Stimulated activated memory B cell treated with anti-CD40 and anti-IgM and Interleukin-4, amounts not matched to agents 10 μg/mL and 1 μg/mL and 100 μg/mL, for 72 hours (primary cell): ENCODE results near the gene COL18A1.

ENCODE experiments used
- ATAC-seq: fragments of 150-1000 bp; cut with Tn5 transposase; 2 replicates; pipeline ENCODE4 v1.10.0; 2021
- H3K27ac Mint-ChIP-seq: one replicate; pipeline ENCODE4 v1.8.0; 2022; ENCODE audit warnings: mild to moderate bottlenecking, mixed read lengths
- H3K27me3 Mint-ChIP-seq: one replicate; pipeline ENCODE4 v1.8.0; 2022; ENCODE audit warnings: mixed read lengths
- H3K36me3 Mint-ChIP-seq: one replicate; pipeline ENCODE4 v1.8.0; 2022; ENCODE audit warnings: mixed read lengths
- H3K4me1 Mint-ChIP-seq: one replicate; pipeline ENCODE4 v1.8.0; 2022; ENCODE audit warnings: mixed read lengths
- H3K4me3 Mint-ChIP-seq: one replicate; pipeline ENCODE4 v1.8.0; 2022; ENCODE audit warnings: mild to moderate bottlenecking, moderate library complexity, mixed read lengths
- H3K9me3 Mint-ChIP-seq: one replicate; pipeline ENCODE4 v1.8.0; 2022; ENCODE audit warnings: mixed read lengths

Gene COL18A1

GRCh38 chr21:45460611-45461368 lies 55.8 kb downstream of the COL18A1 start:
- Mint-ChIP-seq H3K27ac (no peak overlapping the region), H3K4me1 (peaks cover 17% of the 10 kb centered on the region), H3K4me3 (no peak overlapping the region), H3K9me3 (peaks cover 13% of the 10 kb centered on the region), H3K36me3 (peaks cover 9% of the 10 kb centered on the region), H3K27me3 (peaks cover 54% of the 10 kb centered on the region)
- ATAC-seq: no peak

GRCh38 chr21:45461369-45461750 lies 56.4 kb downstream of the COL18A1 start:
- no peak overlapping the region for H3K4me3 Mint-ChIP-seq
- H3K9me3 Mint-ChIP-seq: peaks cover 13% of the 10 kb centered on the region
- peaks cover 59% of the 10 kb centered on the region for H3K27me3 Mint-ChIP-seq
- no peak for ATAC-seq
- H3K4me1 Mint-ChIP-seq: peaks cover 19% of the 10 kb centered on the region
- H3K27ac Mint-ChIP-seq: no peak overlapping the region
- H3K36me3 Mint-ChIP-seq: peaks cover 9% of the 10 kb centered on the region

GRCh38 chr21:45461806-45462341 lies 56.9 kb downstream of the COL18A1 start:
- ATAC-seq: no peak
- peaks cover 19% of the 10 kb centered on the region for H3K4me1 Mint-ChIP-seq
- H3K27me3 Mint-ChIP-seq: peaks cover 65% of the 10 kb centered on the region
- peaks cover 9% of the 10 kb centered on the region for H3K36me3 Mint-ChIP-seq
- H3K27ac Mint-ChIP-seq: no peak overlapping the region
- H3K9me3 Mint-ChIP-seq: peaks cover 13% of the 10 kb centered on the region
- no peak overlapping the region for H3K4me3 Mint-ChIP-seq

- Mint-ChIP-seq H3K27me3 (peaks cover 72% of the 10 kb centered on the region), H3K4me3 (no peak overlapping the region), H3K36me3 (peaks cover 9% of the 10 kb centered on the region)
These were observed 58.9 kb downstream of the COL18A1 start for GRCh38 chr21:45463871-45464270.

GRCh38 chr21:45464309-45464708 lies 59.3 kb downstream of the COL18A1 start:
- peaks cover 9% of the 10 kb centered on the region for H3K36me3 Mint-ChIP-seq
- peaks cover 72% of the 10 kb centered on the region for H3K27me3 Mint-ChIP-seq
- peaks cover 19% of the 10 kb centered on the region for H3K4me1 Mint-ChIP-seq
- H3K9me3 Mint-ChIP-seq: peaks cover 13% of the 10 kb centered on the region
- peak overlapping the region; percentile 67 for H3K27ac Mint-ChIP-seq
- ATAC-seq: peak; percentile 35
- H3K4me3 Mint-ChIP-seq: peak overlapping the region; percentile 75

More at GRCh38 chr21:45463871-45464270, 58.9 kb downstream of the COL18A1 start:
- H3K4me1 Mint-ChIP-seq: peaks cover 19% of the 10 kb centered on the region
- peaks cover 13% of the 10 kb centered on the region for H3K9me3 Mint-ChIP-seq
- H3K27ac Mint-ChIP-seq: no peak overlapping the region
- ATAC-seq: no peak

GRCh38 chr21:45465105-45465504 lies 60.1 kb downstream of the COL18A1 start:
- Mint-ChIP-seq H3K4me3 (peak overlapping the region; percentile 75), H3K4me1 (peaks cover 21% of the 10 kb centered on the region), H3K9me3 (peaks cover 13% of the 10 kb centered on the region), H3K27ac (peak overlapping the region; percentile 67), H3K36me3 (peaks cover 9% of the 10 kb centered on the region), H3K27me3 (peaks cover 67% of the 10 kb centered on the region)
- peak; percentile 72 for ATAC-seq

GRCh38 chr21:45465611-45466329 lies 60.8 kb downstream of the COL18A1 start:
- Mint-ChIP-seq H3K4me3 (peak overlapping the region; percentile 75), H3K27me3 (peaks cover 60% of the 10 kb centered on the region), H3K9me3 (peaks cover 13% of the 10 kb centered on the region), H3K4me1 (peaks cover 27% of the 10 kb centered on the region), H3K27ac (peak overlapping the region; percentile 67), H3K36me3 (peaks cover 9% of the 10 kb centered on the region)
- no peak for ATAC-seq

- Mint-ChIP-seq H3K9me3 (peaks cover 11% of the 10 kb centered on the region), H3K27ac (no peak overlapping the region), H3K4me3 (peak overlapping the region; percentile 75), H3K27me3 (peaks cover 56% of the 10 kb centered on the region), H3K36me3 (peaks cover 9% of the 10 kb centered on the region), H3K4me1 (peaks cover 34% of the 10 kb centered on the region)
- ATAC-seq: no peak
These were observed 61.6 kb downstream of the COL18A1 start for GRCh38 chr21:45466330-45467220.

GRCh38 chr21:45467221-45467779 lies 62.3 kb downstream of the COL18A1 start:
- Mint-ChIP-seq H3K27me3 (peaks cover 49% of the 10 kb centered on the region), H3K4me1 (peaks cover 34% of the 10 kb centered on the region), H3K27ac (no peak overlapping the region), H3K4me3 (no peak overlapping the region), H3K9me3 (peaks cover 5% of the 10 kb centered on the region), H3K36me3 (peaks cover 6% of the 10 kb centered on the region)
- ATAC-seq: no peak

- no peak for ATAC-seq
- Mint-ChIP-seq H3K27ac (no peak overlapping the region), H3K4me1 (peaks cover 34% of the 10 kb centered on the region), H3K9me3 (no peaks in the 10 kb centered on the region), H3K27me3 (peaks cover 43% of the 10 kb centered on the region), H3K36me3 (no peaks in the 10 kb centered on the region), H3K4me3 (no peak overlapping the region)
These were observed 63.3 kb downstream of the COL18A1 start for GRCh38 chr21:45468051-45468970.

GRCh38 chr21:45468971-45469272 lies 64.0 kb downstream of the COL18A1 start:
- H3K9me3 Mint-ChIP-seq: no peaks in the 10 kb centered on the region
- H3K27ac Mint-ChIP-seq: no peak overlapping the region
- no peak overlapping the region for H3K4me3 Mint-ChIP-seq
- H3K4me1 Mint-ChIP-seq: peaks cover 34% of the 10 kb centered on the region
- no peak for ATAC-seq
- H3K36me3 Mint-ChIP-seq: no peaks in the 10 kb centered on the region
- H3K27me3 Mint-ChIP-seq: peaks cover 37% of the 10 kb centered on the region

GRCh38 chr21:45469273-45470086 lies 64.5 kb downstream of the COL18A1 start:
- Mint-ChIP-seq H3K4me3 (peak overlapping the region; percentile 30), H3K27ac (peak overlapping the region; percentile 53), H3K27me3 (peaks cover 32% of the 10 kb centered on the region), H3K36me3 (no peaks in the 10 kb centered on the region), H3K4me1 (peaks cover 30% of the 10 kb centered on the region), H3K9me3 (no peaks in the 10 kb centered on the region)
- no peak for ATAC-seq

- H3K27ac Mint-ChIP-seq: peak overlapping the region; percentile 53
- H3K4me1 Mint-ChIP-seq: peaks cover 24% of the 10 kb centered on the region
- peak; percentile 12 for ATAC-seq
- no peaks in the 10 kb centered on the region for H3K9me3 Mint-ChIP-seq
- H3K27me3 Mint-ChIP-seq: peaks cover 25% of the 10 kb centered on the region
- peak overlapping the region; percentile 30 for H3K4me3 Mint-ChIP-seq
- H3K36me3 Mint-ChIP-seq: no peaks in the 10 kb centered on the region
These were observed 65.1 kb downstream of the COL18A1 start for GRCh38 chr21:45470087-45470515.
